Measurements from ENCODE around the gene EPB41L1. TPM values are rescaled to one million over a fixed set of nuclear protein-coding genes. Genes with fewer than 3 reads are reported as not detected.

Gene EPB41L1
- total and polyA plus RNA-seq, 2 experiments from 2014 or later, result 24.1 to 48.7 TPM

- no peak for TF ChIP-seq ZNF462 (CRISPR knock-in tag; IDR thresholded peaks at IDR 0.05)
- no peak for TF ChIP-seq EZH2phosphoT487 (IDR thresholded peaks at IDR 0.05; ENCODE audit: unreplicated experiment)
- no peak for TF ChIP-seq CREB1 (CRISPR knock-in tag; IDR thresholded peaks at IDR 0.05; ENCODE audit: low read depth)
- TF ChIP-seq ETS1 (IDR thresholded peaks at IDR 0.05), result no peak
- TF ChIP-seq EZH2 (IDR thresholded peaks at IDR 0.05; ENCODE audit: low read depth, unreplicated experiment), result no peak
- TF ChIP-seq ZNF114 (CRISPR knock-in tag; IDR thresholded peaks at IDR 0.05), result no peak
- no peak for TF ChIP-seq ZNF331 (CRISPR knock-in tag; IDR thresholded peaks at IDR 0.05; ENCODE audit: low read depth)
- no peak for TF ChIP-seq CTCF (conservative IDR thresholded peaks at IDR 0.05; ENCODE audit: low read depth in 2 of 2)
- TF ChIP-seq JUNB (IDR thresholded peaks at IDR 0.05; ENCODE audit: unreplicated experiment), result no peak
- no peak for TF ChIP-seq NANOG (IDR thresholded peaks at IDR 0.05; ENCODE audit: borderline replicate concordance)
- TF ChIP-seq POLR2AphosphoS5 (IDR thresholded peaks at IDR 0.05; ENCODE audit: low read depth), result no peak
These were observed 53.1 kb downstream of the EPB41L1 start (continued) for GRCh38 chr20:36207602-36208001.
